HG02973 (cell line): Measurements from ENCODE around the gene RBM20.
"Not testable (repeated sequence)": the region's sequence is repeated elsewhere in the genome, so short reads cannot be mapped to it uniquely, and the experiment has no call there.

ENCODE experiments used
- ATAC-seq: cut with Tn5 transposase; IDR thresholded peaks from one replicate; pipeline ENCODE4 v1.9.1; 2021; ENCODE audit warnings: moderate library complexity; ENCODE audit not compliant: unreplicated experiment

Gene RBM20

DNA sequence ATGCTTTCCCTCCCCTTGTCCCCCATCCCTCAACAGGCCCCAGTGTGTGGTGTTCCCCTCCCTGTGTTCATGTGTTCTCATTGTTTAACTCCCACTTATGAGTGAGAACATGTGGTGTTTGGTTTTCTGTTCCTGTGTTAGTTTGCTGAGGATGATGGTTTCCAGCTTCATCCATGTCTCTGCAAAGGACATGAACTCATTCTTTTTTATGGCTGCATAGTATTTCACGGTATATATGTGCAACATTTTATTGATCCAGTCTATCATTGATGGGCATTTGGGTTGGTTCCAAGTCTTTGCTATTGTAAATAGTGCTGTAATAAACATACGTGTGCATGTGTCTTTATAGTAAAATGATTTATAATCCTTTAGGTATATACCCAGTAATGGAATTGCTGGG is 83.6 kb downstream of the RBM20 start:
- not testable (repeated sequence) for ATAC-seq

DNA sequence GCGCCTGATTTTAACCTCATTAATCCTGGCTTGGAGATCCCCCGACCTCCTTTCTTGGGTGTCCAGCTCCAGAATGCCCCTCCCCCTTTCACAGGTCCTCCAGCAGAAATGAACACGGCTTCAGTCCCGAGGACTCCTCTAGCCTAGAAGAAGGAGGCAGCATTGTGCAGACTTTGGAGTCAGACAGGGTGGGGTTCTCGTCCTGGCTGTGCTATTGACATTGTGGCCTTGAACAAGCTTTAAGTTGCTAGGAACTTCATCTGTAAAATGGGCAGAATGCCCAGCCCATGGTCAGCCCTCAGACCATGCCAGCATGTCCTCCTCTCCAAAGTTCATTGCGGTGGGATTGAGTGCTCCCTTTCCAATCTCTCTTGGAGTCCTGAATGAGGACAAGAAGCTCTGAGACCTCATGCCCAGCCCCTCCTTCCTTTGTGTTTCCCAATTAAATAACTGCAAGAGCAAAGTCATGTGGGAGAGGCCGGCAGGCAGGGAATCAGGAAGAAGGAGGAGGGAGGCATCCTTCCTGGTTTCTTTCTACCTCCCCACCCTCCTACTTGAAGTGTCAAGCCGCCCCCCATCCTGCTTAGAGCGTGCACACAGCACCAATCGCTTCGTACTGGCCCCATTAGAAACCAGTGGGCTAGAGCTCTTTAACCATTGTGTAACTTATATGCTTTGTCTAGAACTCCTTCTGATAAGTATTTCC is 86.4 kb downstream of the RBM20 start:
- no peak for ATAC-seq

DNA sequence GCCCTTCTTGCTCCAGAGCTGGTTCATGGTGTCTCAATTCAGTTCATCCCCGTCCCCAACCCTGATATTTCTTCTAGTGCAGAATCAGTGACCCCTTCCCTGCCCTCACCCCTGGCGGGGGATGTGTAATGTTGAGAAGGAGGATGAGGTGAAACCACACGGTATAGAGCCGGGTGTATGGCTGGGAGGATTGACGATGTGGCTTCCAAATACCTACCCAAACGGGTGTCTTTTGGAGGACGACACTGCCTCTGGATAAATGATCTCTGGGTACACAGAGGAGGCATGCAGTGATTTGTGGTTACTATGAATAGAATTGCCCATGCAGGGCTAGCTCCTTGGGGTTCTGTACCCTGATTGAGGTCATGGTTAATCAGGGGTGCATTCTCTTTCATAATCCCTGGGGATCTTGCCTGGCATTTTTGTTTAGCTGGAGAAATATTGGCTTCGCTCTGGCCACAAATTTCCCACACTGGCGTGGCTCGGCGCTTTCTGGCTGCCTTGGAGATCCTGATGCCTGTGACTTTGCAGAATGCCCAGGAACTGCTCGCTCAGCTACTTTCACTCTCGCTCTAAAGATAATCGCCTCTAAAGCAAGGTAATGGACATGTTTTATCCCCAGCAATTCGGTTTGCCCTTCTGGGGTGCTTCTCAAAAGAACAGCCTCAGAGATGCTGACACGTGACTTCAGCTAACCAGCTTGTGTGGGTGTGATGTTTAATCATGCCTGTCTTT is 89.2 kb downstream of the RBM20 start:
- no peak for ATAC-seq

DNA sequence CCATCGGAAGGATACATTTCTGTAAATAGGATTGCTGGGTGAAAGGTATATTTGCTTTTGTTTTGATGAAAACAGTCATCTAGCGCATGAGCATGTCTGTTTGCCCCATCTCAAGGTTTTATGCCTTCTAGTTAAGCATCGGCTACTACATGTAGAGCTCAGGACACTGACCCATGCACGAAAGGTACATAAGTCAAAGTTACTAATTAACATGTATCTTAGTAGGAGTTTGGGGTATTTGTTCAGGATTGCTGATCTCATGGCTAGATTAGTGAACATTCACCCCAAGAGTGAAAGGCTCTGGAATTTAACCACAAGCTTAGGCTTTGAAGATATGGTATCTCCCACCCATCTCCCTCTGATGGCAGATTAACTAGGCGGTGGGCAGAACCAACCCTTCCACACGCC is 91.5 kb downstream of the RBM20 start:
- ATAC-seq = no peak

DNA sequence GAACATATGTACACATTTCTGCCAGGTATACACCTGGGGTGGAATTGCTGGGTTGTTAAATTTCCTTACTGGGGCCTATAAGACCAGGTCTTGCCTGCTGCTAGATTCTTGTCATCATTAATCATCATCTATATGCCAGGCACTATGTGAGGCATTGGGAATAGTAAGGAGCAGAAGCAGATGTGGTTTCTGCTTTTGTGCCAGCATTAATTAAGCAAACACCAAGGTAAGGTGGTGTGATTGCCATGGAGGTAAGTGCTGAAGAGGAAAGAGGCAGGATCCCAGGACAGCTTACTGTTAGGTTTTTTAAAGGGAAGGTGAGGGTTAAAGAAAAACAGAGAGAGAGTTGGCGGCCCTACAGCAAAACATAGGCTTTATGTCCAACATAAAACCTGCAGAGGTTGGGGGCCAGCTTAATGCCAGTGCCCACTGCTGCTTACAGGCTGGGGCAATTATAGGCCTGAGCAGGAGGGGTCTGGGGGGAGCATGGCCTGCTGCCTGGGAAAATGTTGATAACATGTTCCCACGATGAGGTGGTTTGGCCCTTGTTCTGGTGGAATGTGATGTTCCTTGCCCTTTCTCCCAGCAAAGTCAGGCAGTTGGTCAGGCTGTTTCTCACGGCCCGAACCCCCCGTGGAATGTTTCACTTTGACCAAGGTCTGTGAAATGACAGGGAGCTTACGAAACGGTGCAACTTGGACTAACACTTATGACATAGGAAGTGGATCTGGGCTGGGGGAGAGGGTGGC is 93.9 kb downstream of the RBM20 start:
- ATAC-seq = no peak

DNA sequence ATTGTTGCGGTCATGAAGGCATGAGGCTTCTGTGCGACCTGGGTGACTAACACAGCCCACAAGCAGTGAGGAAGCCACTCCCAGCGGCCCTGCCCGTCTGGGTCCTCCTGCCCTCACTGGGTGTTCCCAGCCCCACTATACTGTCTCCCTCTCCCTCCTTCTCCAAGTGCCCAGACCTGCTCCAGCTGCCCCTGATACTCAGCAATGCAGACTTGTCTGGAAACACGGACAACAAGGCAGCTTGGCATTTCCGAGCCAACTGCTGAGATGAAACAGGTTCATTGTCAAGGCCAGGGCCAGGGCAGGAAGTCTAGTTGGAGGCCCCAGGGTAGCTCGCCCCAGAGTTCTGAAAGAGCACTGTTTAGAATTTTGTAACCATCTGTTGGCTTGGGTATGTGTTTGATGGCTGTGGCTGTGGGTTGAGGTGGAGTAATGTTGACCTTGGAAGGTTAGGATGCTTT is 95.7 kb downstream of the RBM20 start:
- no peak for ATAC-seq

DNA sequence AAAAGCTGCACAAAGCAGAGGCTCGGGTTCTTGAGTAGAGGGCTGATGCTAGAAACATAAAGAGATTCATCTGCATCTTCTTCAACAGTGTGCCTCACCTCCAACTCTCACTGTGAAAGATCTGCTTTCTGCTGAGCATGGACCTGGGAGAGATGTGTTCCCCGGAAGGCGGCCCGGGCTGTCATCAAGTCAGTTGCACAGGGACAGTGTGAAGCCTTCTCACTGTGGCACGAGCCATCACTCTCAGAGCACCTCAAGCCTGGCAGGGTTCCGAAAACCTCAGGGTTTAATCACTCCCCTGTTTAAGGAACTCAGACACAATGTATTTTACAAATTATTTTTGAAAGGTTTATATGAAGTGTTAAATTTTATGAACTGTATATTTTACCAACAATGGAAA is 98.7 kb downstream of the RBM20 start:
- ATAC-seq = no peak

DNA sequence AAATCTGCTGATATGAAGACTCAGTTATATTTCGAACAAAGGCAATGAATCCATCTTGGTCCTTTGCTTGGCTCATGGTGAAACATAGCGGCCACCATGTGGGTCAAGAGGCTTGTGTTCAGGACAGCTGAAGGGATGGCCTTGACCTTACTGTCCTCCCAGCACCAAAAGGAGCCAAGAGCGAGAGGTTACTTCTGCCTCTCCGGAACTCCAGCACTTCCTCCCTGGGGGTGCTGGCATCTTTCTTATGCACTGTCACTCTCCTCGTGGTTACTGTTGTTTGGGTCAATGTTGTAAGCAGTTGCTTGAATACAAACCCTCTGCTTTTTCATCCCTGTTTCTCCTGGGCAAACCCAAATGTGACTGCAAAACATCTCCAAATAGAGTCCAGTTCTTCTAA is 100.6 kb downstream of the RBM20 start:
- ATAC-seq = no peak

DNA sequence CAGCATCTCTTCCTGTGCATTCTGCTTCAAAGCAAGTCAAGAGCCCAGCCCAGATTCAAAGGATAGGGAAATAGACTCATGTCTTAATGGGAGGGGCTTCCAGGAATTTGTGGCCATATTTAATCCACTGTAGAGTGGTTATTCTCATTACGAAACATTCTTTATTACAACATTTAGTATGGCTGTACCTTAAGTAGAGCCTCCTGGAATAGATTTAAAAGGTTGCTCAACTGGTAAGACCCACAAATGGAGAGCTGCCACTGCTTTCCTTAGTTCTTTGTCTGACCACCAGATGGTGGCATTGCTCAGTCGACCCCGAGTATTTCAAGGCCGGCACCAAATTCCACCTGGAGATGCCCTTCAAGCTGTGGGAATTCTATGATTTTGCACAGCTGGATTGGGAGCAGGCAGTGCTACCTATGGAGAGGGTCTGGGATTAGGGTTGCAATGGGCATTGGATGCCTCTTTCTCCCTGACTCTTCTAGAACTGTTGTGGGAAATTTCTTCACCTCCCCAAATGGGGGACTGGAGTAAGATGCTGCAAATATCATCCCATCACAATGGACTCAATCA is 102.2 kb downstream of the RBM20 start:
- ATAC-seq = no peak

DNA sequence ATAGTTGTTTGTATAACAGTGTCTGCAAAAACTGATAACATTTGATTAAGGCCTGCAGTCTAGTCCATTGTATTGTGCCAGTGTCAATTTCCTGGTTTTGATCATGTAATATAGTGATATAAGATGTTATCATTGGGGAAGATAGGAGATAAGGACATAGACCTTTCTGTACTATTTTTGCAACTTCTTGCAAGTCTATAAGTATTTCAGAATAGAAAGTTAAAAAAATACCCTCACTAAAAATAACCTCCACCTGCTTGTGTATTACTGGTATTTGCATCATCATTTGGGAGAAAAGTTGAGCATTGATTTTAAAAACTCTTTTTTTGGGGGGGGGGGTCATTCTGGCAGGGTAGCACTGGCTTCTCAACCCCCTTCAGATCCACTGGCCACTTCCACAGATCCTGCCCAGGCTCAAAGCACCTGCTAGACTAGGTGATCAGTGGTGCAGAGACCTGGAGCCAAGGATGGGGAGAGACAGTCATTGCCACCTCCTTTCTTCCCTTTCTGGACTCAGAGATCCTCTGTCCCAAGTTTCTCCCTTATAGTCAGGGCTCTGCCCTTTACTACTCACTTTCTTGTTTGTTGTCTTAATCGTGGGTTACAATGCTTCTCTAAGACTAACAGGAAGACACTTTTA is 103.0 kb downstream of the RBM20 start:
- no peak for ATAC-seq

DNA sequence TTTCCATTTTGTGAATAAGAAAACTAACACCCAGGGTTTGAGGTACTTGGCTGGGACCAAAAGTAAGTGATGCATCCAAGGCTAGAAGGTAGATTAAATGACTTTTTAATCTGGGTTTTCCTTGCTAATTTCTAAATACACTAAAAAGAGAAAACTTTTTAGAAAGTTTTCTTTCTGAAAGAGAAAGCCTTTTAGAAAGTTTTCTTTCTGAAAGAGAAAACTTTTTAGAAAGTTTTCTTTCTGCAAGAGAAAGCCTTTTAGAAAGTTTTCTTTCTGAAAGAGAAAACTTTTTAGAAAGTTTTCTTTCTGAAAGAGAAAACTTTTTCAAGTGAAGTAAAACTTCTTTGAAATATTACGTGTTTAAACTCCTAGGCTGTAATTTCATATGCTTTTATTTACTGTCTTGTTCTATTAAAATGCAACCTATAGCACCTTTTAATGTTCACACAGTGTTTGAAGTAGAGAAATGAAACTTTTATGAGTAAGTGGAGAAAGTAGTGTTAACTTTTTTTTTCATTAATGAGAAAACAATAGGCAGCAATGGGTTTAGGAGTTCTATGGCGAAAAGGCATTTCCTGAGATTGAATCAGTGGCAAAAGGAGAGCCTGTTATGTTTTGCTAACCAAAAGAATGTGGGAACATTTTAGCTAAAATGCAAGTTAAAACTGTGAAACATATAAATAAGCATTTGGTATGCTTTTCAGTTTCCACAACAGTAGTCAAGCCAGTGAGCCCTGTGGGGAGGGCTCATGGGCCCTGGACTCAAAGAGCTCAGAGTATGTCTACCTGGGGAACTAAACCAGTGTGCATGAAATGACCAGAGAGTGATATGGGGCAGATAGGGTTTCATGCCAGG is 103.7 kb downstream of the RBM20 start:
- no peak for ATAC-seq

DNA sequence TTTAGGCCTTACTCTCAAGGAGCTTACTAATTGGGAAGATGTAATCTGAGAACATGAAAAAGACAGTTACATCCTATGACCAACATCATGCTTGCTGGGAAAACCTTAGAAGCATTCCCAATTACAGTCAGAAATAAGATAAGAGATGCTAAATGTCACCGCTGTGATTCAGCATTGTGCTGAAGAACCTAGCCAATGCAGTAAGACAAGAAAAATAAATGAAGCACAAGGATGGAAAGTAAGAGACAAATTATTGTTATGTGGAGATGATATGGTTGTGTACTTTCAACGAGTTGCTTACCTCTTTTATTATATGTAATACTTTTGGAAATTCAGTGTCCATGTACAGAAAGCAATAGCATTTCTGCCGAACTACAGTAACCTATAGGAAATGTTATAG is 104.8 kb downstream of the RBM20 start:
- ATAC-seq = no peak

DNA sequence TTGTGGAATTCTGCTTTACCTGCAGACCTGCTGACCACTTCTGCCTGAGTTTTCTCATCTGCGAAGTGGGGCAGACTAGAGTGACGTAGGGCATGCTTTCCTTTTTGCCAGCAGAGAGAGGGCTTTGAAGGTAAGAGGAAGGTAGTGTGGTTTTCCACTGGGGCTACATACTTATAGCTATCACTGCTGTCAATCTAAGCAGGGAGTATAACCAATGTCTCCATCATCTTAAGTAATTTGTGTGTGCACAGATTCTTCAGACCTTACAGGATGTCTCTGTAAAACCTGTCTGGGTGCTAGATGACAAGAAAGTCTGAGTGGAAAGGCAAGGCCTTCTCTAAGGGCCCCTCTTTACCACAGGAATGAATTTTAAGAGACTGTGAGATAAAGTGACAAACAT is 106.8 kb downstream of the RBM20 start:
- ATAC-seq = no peak

DNA sequence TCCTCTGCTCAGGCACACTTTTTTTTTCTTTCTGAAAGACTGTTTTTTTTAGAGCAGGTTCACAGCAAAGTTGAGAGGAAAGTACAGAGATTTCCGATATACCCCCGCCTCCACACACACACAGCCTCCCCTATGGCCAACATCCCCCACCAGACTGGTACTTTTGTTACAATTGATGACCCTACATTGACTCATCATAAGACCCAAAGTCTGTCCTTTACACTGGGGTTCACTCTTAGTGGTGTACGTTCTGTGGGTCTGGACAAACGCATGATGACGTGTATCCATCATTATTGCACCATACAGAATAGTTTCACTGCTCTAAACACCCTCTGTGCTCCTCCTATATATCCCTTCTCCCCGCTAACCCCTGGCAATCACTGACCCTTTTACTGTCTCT is 107.7 kb downstream of the RBM20 start:
- no peak for ATAC-seq

DNA sequence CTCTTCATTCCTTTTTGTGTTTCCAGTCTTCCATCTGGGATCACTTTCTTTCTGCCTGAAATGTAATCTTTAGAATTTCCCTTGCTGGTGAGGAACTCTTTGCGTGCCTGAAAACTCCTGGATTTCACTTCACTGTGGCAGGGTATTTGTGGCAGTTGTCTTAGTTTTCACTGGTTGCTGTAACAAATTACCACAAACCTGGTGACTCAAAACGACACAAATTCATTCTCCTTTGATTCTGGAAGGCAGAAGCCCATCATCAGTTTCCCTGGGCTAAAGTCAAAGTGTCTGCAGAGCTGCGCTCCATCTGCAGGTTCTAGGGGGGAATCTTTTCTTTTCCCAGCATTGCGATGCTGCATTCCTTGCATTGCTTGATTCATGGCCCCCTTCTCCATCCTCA is 109.3 kb downstream of the RBM20 start:
- no peak for ATAC-seq

DNA sequence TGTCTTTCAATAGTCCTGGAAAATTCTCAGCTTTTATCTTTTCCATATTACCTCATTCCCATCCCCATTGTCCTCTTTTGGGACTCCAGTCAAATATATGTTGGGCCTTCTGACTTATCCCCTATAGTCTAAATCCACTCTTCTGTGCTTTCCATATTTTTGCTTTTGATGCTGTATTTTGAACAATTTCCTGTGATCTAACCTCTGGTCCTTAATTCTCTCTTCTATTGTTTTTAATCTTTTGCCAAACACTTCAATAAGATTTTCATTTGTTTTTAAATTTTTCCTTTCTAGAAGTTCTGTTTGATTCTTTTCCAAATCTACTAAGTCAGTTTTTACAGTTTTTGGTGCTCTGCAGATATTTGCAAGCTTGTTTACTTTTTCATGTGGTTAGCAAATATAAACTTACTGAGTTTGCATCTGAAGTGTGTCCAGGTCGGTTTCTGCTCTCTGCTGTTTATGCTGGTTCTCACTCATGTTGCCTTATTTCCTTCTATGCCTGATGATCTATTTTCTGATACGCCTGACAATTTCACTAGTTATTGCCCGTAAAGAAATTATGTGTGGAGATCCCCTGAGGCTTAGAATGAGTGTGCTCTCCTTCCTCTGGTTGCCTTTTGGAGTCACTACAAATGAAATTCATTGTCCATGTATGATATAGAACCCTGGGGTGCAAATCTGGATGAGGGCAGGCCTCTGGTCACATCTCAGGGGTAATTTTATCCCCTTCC is 110.4 kb downstream of the RBM20 start:
- no peak for ATAC-seq

DNA sequence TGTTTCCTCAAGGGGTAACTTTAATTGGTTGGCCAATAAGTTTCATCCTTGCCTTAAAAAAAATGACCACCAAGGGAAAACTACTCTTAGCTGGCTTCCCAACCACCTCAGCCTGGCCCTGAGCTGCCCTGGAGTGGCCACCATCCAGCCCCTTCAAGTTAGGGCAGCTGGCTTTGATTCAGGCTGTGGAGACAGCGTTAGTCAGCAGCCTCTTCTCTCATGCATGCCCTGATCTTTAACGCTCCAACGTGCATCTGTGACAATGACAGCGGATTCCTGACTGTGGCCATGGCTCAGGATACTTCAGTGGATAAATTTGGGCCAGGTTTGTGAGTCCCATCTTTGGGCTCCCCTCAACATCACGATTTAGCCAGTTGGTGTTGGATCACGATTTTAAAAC is 111.6 kb downstream of the RBM20 start:
- no peak for ATAC-seq

DNA sequence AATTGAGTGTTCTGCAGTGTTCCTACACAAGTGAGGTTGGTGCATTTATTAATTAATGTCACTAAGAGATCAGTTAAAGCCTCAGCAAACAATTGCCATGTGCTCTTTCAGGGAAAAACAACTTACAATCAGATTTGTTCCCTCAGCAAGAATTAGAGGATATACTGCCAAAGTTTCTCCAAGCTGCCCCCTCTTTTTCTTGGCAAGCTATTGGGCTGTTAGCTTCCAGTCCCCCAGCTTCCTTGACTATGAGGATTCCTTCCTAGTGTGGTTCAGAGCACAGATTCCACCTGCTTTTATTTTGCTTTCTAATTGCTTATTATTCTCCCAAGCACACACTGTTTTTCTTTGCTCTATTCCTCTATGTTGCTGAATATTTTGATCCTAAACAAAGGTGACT is 112.7 kb downstream of the RBM20 start:
- ATAC-seq = no peak

DNA sequence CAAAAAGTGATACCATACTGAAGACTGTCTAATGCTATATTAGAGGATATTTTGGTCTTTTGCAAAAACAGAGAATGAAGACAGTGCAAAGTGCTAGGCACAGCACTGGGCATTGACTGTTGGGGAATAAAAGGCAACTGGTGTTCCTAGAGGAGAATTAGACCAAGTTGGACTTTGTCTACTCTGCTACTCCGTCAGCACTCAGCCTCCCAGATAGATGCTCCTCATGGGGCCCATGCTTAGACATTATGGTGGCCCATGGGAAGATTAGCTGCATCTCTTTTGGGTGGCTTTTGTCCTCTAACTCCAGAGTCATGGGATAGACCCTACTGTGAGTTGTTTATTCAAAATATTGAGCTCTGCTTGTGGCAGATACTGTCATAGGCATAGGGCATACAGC is 113.5 kb downstream of the RBM20 start:
- ATAC-seq = no peak
